Dermis microvascular lymphatic vessel endothelial cell (primary cell): ENCODE measurements around the gene KRTAP5-3. TPM values are rescaled to one million over a fixed set of nuclear protein-coding genes. Genes with fewer than 3 reads are reported as not detected.

Experiments
- DNase-seq, 2 donors: peaks; one replicate each; pipeline versions ENCODE4 v3.0.0 to v3.0.0-alpha.2; 2010; ENCODE audit warnings: low read depth in 2 of 2
- total RNA-seq: library from RNA; depleted of rRNA; stranded (reverse); fragments of >200 nt; gene quantifications from 2 replicates; pipeline ENCODE4 v1.2.1, GENCODE V29; 2014

KRTAP5-3 gene
- total RNA-seq, 1 donor from 2014 or later: not detected

GRCh38 chr11:1565173-1565903 lies 42.9 kb downstream of the KRTAP5-3 start:
- no peak for DNase-seq

- DNase-seq: peak in 1 of 2 donors; percentile 72
Observed at GRCh38 chr11:1564535-1565172, 43.6 kb downstream of the KRTAP5-3 start.

GRCh38 chr11:1563697-1564534 lies 44.3 kb downstream of the KRTAP5-3 start:
- DNase-seq: no peak

- no peak for DNase-seq
Observed at GRCh38 chr11:1563149-1563638, 45.1 kb downstream of the KRTAP5-3 start.

GRCh38 chr11:1562469-1563148 lies 45.7 kb downstream of the KRTAP5-3 start:
- no peak for DNase-seq

GRCh38 chr11:1561955-1562354 lies 46.3 kb downstream of the KRTAP5-3 start:
- DNase-seq: no peak

- DNase-seq: no peak
Observed at GRCh38 chr11:1561266-1561665, 47.0 kb downstream of the KRTAP5-3 start.

GRCh38 chr11:1560649-1561251 lies 47.5 kb downstream of the KRTAP5-3 start:
- no peak for DNase-seq

GRCh38 chr11:1560002-1560648 lies 48.1 kb downstream of the KRTAP5-3 start:
- DNase-seq: no peak

GRCh38 chr11:1559111-1559951 lies 48.9 kb downstream of the KRTAP5-3 start:
- DNase-seq: no peak

GRCh38 chr11:1558775-1559110 lies 49.5 kb downstream of the KRTAP5-3 start:
- DNase-seq: no peak

GRCh38 chr11:1557904-1558774 lies 50.1 kb downstream of the KRTAP5-3 start:
- peak; percentile 30 to 36 for DNase-seq

Other genes starting within 250 kb of the KRTAP5-3 start
- 0.38 and 0.39 TPM in 2 replicates for gene BRSK2, start 218.5 kb downstream of the KRTAP5-3 start, total RNA-seq
- gene MOB2, start 121.7 kb downstream of the KRTAP5-3 start, total RNA-seq: 42.2 and 52.2 TPM in 2 replicates
- 0.26 and 0.76 TPM in 2 replicates for gene DUSP8, start 36.2 kb downstream of the KRTAP5-3 start, total RNA-seq
- gene KRTAP5-1, start 23.2 kb downstream of the KRTAP5-3 start, total RNA-seq: not detected in 2 replicates
- gene KRTAP5-2, start 10.2 kb downstream of the KRTAP5-3 start, total RNA-seq: not detected in 2 replicates
- not detected in 2 replicates for gene KRTAP5-4, start 13.7 kb upstream of the KRTAP5-3 start, total RNA-seq
- not detected in 2 replicates for gene KRTAP5-5, start 21.3 kb upstream of the KRTAP5-3 start, total RNA-seq
- gene KRTAP5-6, start 88.7 kb upstream of the KRTAP5-3 start, total RNA-seq: 0.13 and 0.25 TPM in 2 replicates
- gene IFITM10, start 142.1 kb upstream of the KRTAP5-3 start, total RNA-seq: 0.39 and 1.3 TPM in 2 replicates
- 105 and 909 TPM in 2 replicates for gene CTSD, start 155.5 kb upstream of the KRTAP5-3 start, total RNA-seq
- under 0.01 and 0.13 TPM in 2 replicates for gene SYT8, start 226.5 kb upstream of the KRTAP5-3 start, total RNA-seq
- gene TNNI2, start 230.5 kb upstream of the KRTAP5-3 start, total RNA-seq: not detected in 2 replicates
- under 0.01 TPM in 2 replicates for gene LSP1, start 244.6 kb upstream of the KRTAP5-3 start, total RNA-seq